Glomerular visceral epithelial cell (primary cell): ENCODE results near the gene PKP4.
"Not testable (repeated sequence)": the region's sequence is repeated elsewhere in the genome, so short reads cannot be mapped to it uniquely, and the experiment has no call there.

Experiments
- DNase-seq: peaks from one replicate; pipeline ENCODE4 v3.0.0-alpha.2; 2016; ENCODE audit errors: extremely low spot score

PKP4 gene, protein sequence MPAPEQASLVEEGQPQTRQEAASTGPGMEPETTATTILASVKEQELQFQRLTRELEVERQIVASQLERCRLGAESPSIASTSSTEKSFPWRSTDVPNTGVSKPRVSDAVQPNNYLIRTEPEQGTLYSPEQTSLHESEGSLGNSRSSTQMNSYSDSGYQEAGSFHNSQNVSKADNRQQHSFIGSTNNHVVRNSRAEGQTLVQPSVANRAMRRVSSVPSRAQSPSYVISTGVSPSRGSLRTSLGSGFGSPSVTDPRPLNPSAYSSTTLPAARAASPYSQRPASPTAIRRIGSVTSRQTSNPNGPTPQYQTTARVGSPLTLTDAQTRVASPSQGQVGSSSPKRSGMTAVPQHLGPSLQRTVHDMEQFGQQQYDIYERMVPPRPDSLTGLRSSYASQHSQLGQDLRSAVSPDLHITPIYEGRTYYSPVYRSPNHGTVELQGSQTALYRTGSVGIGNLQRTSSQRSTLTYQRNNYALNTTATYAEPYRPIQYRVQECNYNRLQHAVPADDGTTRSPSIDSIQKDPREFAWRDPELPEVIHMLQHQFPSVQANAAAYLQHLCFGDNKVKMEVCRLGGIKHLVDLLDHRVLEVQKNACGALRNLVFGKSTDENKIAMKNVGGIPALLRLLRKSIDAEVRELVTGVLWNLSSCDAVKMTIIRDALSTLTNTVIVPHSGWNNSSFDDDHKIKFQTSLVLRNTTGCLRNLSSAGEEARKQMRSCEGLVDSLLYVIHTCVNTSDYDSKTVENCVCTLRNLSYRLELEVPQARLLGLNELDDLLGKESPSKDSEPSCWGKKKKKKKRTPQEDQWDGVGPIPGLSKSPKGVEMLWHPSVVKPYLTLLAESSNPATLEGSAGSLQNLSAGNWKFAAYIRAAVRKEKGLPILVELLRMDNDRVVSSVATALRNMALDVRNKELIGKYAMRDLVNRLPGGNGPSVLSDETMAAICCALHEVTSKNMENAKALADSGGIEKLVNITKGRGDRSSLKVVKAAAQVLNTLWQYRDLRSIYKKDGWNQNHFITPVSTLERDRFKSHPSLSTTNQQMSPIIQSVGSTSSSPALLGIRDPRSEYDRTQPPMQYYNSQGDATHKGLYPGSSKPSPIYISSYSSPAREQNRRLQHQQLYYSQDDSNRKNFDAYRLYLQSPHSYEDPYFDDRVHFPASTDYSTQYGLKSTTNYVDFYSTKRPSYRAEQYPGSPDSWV

GRCh38 chr2:158456309-158457066 is at the start of gene PKP4, which contains the start of gene CCDC148:
TSS of gene PKP4 (plus strand) at chr2:158456952. CDS start at chr2:158533185, 76,233 bp downstream.
TSS of gene CCDC148 (minus strand) at chr2:158456753. CDS start at chr2:158456439, 314 bp downstream.
- peak; percentile 97 for DNase-seq

GRCh38 chr2:158407031-158407430 is 49.7 kb upstream of the PKP4 start:
- DNase-seq, result no peak

DNA sequence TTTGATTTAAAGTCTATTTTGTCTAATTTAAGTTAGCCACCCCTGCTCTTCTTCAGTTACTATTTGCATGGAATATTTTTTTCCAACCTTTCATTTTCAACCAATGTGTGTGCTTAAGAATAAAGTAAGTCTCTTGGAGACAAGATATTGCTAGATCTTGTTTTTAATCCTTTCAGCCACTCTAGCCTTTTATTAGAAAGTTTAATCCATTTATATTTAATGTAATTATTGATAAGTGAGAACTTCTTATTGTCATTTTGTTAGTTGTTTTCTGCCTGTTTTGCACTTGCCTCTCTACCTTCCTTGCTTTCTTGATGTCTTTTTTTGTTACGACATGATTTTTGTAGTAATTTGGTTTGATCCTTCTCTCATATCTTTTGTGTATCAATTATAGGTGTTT is 46.6 kb upstream of the PKP4 start:
- no peak for DNase-seq

GRCh38 chr2:158411748-158412147 is 45.0 kb upstream of the PKP4 start:
- no peak for DNase-seq

- DNase-seq, result peak; percentile 70
Measured at GRCh38 chr2:158412206-158412605, 44.5 kb upstream of the PKP4 start.

DNA sequence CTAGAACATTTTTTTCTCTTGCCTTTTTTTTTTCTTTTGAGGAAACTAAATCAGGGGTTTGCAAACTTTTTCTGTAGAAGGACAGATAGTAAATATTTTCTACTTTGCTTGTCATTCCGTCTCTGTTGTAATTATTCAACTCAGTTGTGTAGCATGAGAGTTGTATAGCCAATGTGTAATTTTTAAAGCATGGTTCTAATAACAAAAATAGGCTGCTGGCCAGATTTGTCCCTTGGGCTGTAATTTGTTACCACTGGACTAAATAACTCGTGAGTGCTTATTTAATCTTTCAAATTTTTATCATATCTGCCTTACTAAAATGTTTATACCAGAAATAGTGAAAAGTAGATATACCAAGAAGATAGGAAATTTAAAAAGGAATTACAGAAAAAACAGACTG is 43.2 kb upstream of the PKP4 start:
- no peak for DNase-seq

GRCh38 chr2:158414538-158414937 is 42.2 kb upstream of the PKP4 start:
- peak; percentile 72 for DNase-seq

DNA sequence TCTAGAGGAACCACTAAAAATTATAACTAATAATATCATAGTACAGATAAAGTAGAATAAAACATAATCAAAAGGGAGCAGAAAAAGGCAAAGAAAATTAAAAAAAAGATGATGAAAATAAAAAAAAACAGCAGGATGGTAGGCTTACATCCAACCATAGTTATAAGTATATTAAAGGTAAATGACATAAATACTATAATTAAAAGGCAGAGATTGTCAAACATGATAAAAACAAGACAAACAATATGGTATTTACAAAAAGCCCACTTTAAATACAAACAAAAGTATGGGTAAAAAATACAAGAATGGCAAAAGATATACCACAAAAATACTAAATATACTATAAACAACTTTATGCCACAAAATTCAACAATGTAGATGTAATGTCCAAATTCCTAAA is 24.6 kb upstream of the PKP4 start:
- no peak for DNase-seq

- not testable (repeated sequence) for DNase-seq
Measured at GRCh38 chr2:158433716-158434115, 23.0 kb upstream of the PKP4 start.

DNA sequence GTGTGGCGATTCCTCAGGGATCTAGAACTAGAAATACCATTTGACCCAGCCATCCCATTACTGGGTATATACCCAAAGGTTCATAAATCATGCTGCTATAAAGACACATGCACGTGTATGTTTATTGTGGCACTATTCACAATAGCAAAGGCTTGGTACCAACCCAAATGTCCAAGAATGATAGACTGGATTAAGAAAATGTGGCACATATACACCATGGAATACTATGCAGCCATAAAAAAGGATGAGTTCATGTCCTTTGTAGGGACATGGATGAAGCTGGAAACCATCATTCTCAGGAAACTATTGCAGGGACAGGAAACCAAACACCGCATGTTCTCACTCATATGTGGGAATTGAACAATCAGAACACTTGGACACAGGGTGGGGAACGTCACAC is 17.7 kb upstream of the PKP4 start:
- not testable (repeated sequence) for DNase-seq

DNA sequence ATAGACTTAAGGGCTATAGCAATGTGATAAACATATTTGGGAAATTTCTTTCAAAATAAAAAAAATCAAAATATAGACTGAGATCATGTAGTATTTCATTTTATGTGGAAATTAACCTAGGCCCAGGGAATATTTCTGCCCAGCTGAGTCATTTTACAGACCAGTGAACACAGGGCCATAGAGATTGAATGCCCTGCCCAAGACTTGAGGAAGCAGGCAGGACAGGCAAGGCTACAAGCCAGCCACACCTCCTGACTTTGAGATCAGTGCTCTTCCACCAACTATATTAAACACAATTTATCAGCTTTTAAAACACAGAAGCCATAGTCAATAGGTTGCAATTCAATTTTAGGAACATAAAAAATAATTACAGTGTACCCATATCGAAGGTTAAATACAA is 13.1 kb upstream of the PKP4 start:
- peak; percentile 21 for DNase-seq

GRCh38 chr2:158457092-158457825 is 507 bp downstream of the PKP4 start:
- DNase-seq, result peak; percentile 75

GRCh38 chr2:158457826-158458616 is 1.3 kb downstream of the PKP4 start:
- peak; percentile 93 for DNase-seq

DNA sequence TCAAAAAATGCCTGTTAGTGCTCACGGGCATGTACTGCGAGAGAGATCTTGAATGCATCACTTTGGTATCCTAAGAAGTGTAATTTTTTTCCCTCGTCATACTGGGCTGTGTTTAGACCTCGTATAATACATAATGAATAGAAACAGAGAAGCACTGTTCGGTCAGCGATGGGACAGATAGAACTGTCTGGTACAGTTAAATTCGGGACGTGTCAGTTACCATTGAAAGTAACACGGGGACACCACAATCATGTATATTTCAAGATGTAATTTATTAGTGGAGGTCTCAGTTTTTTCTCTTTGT is 1.8 kb downstream of the PKP4 start:
- no peak for DNase-seq

GRCh38 chr2:158459161-158460003 is 2.6 kb downstream of the PKP4 start:
- peak; percentile 12 for DNase-seq

GRCh38 chr2:158460632-158461297 is 4.0 kb downstream of the PKP4 start:
- DNase-seq, result peak; percentile 40

GRCh38 chr2:158463496-158464095 is 6.8 kb downstream of the PKP4 start:
- DNase-seq, result no peak
